Inflammatory macrophage treated with lipopolysaccharide for 4 hours (primary cell): ENCODE results near the gene GRB2.
"Not testable (repeated sequence)": the region's sequence is repeated elsewhere in the genome, so short reads cannot be mapped to it uniquely, and the experiment has no call there.

ENCODE experiments used
- DNase-seq: peaks from one replicate; pipeline ENCODE4 v3.0.0-alpha.2; 2020

GRB2 gene

DNA sequence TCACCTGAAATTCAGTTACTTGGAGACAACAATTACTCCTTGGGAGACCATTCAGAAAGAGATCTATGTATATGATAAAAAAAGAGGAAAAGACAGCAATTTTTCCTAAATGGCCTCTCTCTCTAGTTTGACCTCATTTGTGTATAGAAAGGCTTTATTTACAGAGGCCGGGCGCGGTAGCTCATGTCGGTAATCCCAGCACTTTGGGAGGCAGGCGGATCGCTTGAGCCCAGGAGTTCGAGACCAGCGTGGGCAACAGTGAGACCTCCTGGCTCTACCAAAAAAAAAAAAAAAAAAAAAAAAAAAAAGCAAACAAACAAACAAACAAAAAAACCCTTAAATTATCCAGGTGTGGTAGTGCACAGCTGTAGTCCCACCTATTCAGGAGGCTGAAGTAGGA, 20.7 kb downstream of the GRB2 start:
- no peak for DNase-seq

DNA sequence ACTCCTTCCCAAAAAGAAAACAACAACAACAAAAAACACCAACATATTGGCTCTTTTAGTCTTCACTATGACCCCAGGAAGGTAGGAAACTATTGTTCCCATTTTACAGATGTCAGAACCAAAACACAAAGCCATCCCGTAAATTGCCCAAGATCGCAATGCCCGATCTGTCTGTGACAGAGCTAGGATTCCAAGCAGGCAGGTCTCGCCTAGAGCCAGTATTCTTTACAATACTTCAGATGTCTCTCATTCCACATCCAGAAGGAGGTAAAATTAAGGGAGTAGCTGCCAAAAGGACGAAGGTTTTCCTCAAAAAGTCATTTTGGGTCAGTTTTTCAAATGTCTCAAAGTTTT, 21.7 kb downstream of the GRB2 start:
- DNase-seq, result no peak

DNA sequence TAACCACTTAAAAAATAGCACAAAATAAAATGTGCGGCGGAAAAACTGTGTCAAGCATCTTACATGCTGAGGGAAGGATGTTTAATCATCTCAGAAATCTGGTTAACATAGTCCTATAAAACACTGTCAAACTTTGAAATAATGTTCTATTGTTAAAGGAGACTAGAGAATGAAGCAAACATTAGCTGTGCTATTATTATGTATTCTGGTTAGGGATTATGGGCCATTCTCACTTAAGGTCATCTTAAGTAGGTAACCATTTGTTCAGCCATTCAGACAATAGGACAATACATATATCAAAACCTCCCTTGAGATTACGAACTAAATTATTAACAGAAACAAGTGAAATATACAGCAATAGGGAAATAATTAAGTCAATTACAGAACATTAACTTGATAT, 24.7 kb downstream of the GRB2 start:
- DNase-seq, result no peak

DNA sequence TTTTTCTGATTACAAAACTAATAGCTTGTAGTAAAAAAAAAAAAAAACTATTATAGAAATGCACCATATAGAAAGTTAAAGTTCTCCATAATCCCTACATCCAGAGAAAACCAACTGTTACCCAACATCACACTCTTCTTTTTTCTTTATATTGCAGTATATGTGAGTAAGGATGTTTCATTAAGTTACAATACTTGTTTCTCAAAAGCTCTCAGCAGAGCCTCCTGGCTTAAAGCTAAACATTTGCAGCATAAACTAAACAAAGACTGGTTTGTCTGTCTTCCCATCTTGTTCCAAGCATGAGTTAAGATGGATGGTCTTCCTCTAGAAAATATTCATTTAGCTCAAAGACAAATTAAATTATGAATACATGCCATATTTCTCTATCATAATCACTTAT, 25.2 kb downstream of the GRB2 start:
- DNase-seq, result no peak

DNA sequence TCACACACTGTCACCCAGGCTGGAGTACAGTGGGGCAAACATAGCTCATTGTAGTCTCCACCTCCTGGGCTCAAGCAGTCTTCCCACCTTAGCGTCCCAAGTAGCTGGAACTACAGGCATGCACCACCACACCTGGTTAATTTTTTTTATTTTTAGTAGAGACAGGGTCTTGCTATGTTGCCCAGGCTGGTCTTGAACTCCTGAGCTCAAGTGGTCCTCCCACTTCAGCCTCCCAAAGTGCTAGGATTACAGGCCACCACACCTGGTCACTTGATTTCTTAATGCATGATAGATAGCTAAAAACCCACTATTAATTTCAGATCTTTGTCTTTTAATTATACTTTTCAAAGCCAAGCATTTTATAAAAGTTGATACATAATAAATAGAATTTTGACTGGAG, 26.1 kb downstream of the GRB2 start:
- DNase-seq, result not testable (repeated sequence)

DNA sequence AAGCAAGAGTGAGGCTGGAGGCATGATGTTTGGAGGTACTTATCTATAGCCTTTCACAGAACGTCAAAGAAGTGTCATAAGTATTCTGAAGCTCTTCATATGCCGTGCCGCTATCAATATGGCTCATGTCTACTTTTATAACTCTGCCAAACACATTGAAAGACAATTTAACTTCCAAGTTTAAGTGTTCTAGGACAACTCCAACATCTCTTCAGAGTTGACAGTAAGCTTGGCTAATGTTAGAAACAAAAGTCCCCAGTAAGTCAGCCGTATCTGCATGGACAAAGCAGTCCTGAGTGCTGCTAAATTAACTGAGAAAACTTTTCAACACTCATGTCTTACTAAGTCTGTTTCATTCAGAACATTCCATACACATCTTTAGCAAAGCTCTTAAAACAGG, 32.2 kb downstream of the GRB2 start:
- no peak for DNase-seq

DNA sequence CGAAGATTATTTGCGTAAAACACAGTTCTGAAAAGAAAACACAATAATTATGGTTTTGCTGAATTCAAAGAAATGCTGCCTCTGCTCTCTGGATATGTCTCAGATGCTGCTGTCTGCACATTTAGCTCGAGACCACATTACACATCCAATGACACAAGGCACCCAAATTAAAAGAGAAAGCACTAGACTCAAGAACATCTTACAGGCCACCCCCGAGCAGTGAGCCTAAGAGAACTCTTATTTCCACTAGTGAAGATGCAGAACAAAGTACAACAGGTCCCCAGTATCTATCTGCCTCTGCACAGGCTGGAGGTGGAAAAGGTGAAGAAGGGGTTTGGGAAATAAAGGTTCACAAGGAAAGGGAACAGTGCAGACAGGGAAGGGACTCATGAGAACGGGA, 33.5 kb downstream of the GRB2 start:
- DNase-seq, result no peak

DNA sequence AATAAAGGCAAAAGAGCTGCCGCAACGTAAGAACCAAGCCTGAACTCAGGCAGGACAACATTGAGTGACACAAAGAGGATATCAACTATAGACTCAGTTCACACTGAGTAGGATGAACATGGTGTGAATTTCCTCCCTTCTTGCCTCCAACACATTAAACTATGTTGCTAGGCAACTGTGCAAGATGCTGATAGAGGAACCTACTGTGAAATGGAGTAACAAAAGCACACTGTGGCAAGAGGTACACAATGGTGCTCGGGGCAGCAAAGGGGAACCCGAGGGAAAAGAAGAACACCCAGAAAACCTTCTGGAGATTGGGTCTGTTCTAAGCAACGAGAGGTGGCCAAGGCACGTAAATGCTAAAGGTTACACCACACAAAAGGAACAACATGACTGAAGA, 34.1 kb downstream of the GRB2 start:
- peak; percentile 84 for DNase-seq

DNA sequence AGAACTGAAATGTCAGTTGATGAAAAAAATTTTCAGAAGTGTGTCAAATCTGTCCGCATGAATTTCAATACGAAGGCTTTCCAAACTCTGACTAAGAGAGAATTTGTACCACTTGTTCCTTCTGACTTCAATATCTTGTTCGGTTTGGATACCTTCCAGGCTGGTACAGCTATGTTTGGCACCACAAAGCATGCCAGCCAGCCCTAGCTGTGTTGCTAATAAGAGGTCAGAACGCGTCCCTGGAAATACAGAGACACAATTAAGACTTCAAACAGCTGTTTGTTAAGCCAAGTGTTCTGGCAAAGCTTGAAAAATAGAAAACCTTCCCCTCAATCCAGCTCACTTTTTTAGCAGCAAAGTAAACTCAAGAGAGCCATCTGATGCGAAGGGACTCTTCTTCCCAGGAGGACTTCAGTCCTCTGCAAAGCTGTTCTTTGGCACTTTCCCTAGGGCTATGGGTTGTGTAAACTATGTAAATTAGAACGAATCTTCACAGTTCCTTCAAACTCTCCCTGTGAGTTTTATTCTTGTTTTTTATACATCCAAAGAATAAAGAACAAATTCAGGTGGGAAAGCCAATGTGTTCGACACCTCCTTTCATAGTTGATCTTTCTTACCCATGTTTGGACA, 35.1 kb downstream of the GRB2 start:
- DNase-seq, result no peak

DNA sequence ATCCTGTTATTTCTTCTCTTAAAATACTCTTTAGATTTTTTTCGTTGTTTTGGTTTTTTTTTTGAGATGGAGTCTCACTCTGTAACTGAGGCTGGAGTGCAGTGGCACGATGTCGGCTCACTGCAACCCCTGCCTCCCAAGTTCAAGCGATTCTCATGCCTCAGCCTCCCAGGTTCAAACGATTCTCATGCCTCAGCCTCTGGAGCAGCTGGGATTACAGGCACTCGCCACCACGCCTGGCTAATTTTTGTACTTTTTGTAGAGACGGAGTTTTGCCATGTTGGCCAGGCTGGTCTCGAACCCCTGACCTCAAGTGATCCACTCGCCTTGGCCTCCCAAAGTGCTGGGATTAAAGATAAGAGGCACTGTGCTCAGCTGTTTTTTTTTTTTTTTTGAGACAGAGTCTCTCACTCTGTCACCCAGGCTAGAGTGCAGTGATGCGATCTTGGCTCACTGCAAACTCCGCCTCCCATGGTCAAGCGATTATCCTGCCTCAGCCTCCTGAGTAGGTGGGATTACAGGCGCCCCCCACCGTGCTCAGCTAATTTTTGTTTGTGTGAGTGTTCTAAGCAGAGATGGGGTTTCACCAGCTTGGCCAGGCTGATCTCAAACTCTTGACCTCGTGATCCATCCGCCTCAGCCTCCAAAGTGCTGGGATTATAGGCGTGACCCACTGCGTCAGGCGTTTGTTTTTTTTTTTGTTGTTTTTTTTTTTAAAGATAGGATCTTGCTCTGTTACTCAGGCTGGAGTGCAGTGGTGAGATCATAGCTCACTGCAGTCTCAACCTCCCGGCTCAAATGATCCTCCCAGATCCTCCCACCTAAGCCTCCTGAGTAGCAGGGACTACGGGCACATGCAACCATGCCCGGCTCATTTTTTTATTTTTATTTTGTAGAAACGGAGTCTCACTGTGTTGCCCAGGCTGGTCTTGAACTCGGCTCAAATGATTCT, 37.4 kb downstream of the GRB2 start:
- not testable (repeated sequence) for DNase-seq

DNA sequence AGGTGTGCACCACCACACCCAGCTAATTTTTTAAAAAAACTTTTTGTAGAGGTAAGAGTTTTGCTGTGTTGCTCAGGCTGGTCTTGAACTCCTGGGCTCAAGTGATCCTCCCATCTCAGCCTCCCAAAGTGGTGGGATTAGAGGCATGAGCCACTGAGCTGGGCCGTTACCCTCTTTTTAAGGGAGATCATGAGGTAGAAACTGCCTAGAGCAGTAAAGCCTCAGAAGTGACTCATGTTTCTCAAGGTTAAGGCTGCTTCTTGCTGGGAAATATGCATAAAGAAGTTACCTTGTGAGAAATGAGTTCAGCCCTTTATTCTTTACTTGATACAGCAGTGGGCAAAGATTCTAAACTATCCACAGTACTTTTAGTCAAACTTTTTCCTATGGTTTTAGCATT, 38.2 kb downstream of the GRB2 start:
- no peak for DNase-seq

DNA sequence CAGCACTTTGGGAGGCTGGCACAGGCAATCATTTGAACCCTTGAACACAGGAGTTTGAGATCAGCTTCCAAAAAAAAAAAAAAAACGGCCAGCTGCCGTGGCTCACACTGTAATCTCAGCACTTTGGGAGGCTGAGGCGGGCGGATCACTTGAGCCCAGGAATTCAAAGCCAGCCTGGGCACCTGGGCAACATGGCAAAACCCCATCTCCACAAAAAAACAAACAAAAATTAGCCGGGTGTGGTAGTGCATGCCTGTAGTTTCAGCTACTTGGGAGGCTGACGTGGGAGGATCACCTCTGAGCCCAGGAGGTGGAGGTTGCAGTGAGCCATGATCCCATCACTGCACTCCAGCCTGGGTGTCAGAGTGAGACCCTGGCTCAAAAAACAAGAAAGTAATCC, 39.0 kb downstream of the GRB2 start:
- DNase-seq, result no peak

DNA sequence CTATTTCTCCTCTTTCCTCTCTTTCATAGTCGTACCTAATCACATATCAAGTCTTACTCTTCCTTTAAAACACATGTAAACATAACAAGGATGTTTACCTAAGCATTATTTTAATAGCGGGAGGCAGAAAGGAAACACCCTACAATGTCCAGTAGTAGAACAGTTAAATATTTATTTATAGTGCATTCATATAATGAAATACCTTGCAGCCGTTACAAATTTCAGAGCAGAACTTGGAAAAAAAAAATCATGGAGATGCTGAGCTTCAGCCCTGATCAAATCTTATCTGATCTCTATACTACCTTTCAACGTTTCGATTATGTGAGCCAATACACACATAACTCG, 39.6 kb downstream of the GRB2 start:
- no peak for DNase-seq

DNA sequence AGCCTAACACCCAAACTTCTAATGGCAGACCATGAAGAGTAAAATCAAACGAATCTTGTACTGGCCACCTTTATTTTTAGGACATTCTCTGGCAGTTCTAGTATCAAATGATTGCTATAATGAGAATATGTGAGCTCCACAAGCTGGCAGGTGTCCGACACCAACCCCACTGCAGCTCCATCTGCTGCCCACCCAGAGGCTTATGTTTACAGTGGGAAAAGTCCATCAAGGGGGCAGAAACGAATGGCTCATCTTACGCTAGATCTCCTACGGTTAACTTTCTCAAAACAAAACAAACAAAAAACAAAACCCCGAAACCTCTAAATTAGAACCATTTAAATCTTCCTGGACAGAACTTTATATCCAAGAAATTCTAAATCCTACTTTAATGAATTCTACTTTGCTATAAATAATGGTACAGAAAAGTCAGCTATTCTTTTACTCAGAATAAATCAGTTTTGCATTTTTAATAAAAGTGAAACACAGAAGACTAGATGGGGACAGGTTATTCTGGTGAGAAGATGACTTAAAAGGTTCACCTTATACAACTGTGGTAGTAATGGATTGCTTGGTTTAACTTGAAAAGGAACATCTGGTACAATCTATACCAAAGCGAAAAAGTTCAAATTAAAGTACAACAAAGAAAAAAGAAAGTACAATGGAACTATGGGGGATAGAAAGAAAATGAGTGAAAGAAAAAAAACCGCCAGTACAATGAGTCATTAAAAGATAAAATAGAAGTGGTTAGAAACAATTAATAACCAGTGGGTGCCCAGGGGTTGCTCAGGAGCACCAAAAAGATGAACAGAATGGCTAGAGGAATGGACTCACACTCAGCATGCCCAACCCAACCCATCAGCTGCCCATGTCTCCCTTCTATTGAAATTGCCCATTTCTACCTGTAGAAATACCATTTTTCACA, 40.2 kb downstream of the GRB2 start:
- no peak for DNase-seq

DNA sequence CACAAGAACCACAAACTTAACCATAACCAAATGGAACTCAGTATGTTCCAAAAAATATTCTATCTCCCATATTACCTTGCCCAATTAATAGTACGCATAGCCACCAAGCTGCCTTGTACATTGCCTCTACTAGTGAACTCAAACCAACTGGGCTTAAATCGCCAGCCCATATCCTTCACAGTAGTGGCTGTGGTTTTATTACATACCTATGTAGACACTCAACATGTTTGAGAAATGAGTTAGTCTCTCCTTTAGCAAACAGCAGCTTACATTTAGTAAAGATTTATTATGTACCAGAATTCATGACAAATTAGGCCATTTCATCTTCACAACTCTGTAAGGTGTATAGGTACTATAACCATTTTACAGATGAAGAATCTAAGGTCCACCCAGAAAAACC, 41.4 kb downstream of the GRB2 start:
- no peak for DNase-seq

DNA sequence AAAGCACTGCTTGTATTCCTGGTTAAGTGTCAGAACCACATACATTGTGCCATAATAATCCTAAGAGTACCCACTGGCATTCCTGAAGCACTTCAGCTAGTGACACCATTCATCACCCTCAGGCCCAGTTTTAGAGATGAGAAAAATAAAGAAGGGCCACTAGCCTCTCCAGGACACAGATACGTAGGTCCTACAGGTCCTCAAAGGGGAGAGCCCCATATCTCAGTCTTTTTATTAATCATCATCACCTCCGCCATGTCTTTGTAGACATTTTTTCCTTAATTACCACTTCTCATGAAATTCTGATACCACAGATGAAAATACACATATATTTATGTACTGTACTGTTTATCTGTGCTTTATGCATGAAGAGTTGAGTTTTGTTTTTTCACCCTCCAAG, 43.5 kb downstream of the GRB2 start:
- DNase-seq, result no peak

DNA sequence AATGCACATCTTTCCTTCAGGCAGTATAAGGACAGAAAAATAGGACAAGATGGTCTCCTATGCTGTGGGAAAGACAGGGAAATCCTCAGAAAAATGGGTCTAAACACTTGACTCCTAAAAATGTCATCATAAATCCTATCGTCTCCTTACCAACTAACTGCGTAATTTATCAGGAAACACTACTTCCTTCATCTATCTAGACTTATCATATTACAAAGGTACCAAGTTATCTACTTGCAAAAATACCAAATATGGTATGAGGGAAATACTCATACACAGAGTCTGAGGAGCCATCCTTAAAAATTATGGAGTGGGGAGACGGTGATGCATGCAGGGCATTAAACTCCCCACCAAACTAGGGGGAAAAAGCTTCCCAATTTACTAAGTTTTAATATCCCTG, 44.1 kb downstream of the GRB2 start:
- no peak for DNase-seq

DNA sequence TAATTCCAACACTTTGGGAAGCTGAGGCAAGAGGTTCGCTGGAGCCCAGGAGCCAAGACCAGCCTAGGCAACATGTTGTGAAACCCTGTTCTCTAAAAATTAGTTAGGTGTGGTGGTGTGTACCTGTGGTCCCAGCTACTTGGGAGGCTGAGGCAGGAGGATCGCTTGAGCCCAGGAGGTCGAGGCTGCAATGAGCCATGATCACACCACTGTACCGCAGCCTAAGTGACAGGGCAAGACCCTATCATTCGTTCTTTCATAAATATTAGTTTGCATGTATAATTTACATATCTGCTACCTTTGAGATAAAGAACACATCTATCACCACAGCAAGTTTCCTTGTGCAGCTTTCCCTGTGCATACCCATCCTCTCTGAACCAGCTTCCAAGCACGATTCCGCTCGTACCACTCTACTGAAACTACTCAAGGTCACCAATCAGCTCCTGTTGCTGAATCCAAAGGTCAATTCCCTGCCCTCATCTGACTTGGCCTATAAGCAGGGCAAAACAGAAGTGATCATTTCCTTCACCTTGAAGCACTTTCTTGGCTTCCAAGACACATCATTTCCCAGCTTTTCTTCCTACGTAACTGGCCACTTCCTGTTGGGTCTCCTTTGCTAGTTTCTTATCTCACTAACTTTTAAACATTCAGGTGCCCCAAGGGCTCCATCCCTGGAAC, 49.1 kb downstream of the GRB2 start:
- peak; percentile 36 for DNase-seq

DNA sequence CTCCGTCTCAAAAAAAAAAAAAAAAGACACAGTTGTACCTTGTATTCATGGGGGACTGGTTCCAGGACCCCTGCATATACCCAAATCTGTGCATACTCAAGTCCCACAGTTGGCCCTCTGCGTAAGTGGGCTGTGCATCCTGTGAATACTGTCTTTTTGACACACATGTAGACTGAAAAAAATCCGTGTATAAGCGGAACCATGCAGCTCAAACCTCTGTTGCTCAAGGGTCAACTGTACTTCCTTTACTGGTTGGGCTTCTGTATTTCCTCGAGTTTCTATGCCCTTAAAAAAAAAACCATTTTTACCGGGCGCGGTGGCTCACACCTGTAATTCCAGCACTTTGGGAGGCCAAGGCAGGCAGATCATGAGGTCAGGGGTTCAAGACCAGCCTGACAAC, 52.3 kb downstream of the GRB2 start:
- no peak for DNase-seq

DNA sequence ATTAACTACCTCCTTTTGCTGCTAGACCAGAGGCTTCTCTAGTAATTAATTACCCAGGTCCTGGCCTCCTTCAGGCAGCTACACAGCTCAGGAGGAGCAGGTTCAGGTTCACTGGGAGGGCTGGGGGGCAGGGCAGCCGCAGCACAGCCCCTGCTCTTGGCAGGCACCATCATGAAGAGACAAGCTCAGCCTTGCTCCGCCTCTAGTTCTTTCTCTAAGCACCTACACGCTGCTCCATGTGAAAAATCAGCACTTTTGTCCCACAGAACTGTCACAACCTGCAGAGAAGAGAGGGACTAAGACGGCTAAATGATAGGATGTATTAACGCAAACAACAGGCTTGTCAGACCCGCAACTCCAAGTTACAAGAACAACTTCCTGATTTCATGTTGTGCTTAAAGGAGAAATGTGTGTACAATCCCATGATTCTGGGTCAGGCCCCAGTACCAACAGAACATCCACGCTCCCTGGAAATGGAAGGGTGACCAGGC, 53.4 kb downstream of the GRB2 start:
- DNase-seq, result peak; percentile 48

DNA sequence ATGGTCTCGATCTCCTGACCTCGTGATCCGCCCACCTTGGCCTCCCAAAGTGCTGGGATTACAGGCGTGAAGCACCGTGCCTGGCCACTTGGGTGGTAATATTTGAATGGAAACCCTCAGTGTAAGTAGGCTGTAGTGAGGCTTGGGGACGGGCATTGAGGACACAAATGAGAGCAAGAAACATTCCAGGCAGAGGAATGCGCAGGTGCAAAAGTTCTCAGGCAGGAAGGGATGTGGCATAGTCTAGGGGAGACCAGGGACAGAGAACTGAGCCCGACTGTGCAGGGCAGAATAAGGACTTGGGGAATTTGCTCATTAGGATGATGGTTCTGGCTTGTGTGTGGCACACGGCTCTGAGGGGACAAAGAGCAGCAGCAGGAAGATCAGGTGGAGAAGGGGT, 54.8 kb downstream of the GRB2 start:
- DNase-seq, result no peak

DNA sequence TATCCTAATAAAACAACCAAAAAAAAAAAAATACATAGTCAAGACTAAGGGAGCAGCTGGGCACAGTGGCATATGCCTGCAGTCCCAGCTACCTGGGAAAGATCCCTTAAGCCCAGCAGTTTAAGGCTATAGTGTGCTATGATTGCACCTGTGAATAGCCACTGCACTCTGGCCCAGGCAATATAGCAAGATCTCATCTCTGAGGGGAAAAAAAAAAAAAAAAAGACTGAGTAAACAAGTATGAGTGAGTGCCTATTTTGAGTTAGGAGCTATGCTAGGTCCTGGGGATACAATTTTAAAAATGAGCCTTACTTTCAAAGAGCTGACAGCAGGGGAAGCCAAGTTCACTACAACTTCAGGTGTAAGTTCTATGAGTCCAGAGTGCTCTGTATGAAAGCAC, 55.4 kb downstream of the GRB2 start:
- no peak for DNase-seq

DNA sequence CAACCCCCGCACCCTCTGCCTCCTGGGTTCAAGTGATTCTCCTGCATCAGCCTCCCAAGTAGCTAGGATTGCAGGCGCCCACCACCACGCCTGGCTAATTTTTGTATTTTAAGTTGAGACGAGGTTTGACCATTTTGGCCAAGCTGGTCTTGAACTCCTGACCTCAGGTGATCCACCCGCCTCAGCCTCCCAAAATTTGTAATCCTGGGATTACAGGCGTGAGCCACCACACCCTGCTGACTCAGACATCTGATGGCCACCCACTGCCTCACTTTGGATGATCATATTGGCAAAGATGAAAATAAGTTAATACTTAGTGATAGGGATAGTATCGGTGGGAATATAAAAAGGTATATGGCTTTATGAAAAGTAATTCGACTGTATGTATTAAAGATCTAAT, 55.9 kb downstream of the GRB2 start:
- no peak for DNase-seq
